ENCODE measurements around the gene AOX1.
"Not testable (repeated sequence)": the region's sequence is repeated elsewhere in the genome, so short reads cannot be mapped to it uniquely, and the experiment has no call there.

Gene AOX1

GRCh38 chr2:200603972-200604371, 18.2 kb downstream of the AOX1 start:
- DNase-seq = no peak

- DNase-seq = no peak
These were observed 18.9 kb downstream of the AOX1 start for GRCh38 chr2:200604571-200605255.

- DNase-seq = no peak
These were observed 22.7 kb downstream of the AOX1 start for GRCh38 chr2:200608341-200609027.

- DNase-seq = no peak
These were observed 23.3 kb downstream of the AOX1 start for GRCh38 chr2:200609028-200609614.

- DNase-seq = not testable (repeated sequence)
These were observed 24.4 kb downstream of the AOX1 start for GRCh38 chr2:200610217-200610616.

GRCh38 chr2:200613692-200614091, 27.9 kb downstream of the AOX1 start:
- no peak for DNase-seq

GRCh38 chr2:200614249-200614648, 28.4 kb downstream of the AOX1 start:
- no peak for DNase-seq

- DNase-seq = no peak
These were observed 29.4 kb downstream of the AOX1 start for GRCh38 chr2:200615247-200615646.

GRCh38 chr2:200616193-200616592, 30.4 kb downstream of the AOX1 start:
- DNase-seq = no peak

GRCh38 chr2:200616656-200617055, 30.8 kb downstream of the AOX1 start:
- DNase-seq = no peak

- DNase-seq = no peak
These were observed 31.6 kb downstream of the AOX1 start for GRCh38 chr2:200617156-200618053.

- no peak for DNase-seq
These were observed 32.2 kb downstream of the AOX1 start for GRCh38 chr2:200618054-200618419.

- DNase-seq = no peak
These were observed 32.8 kb downstream of the AOX1 start for GRCh38 chr2:200618590-200619021.

GRCh38 chr2:200619279-200619678, 33.5 kb downstream of the AOX1 start:
- DNase-seq = no peak

- no peak for DNase-seq
These were observed 35.0 kb downstream of the AOX1 start for GRCh38 chr2:200620606-200621390.

- no peak for DNase-seq
These were observed 36.3 kb downstream of the AOX1 start for GRCh38 chr2:200622106-200622505.

- no peak for DNase-seq
These were observed 38.2 kb downstream of the AOX1 start for GRCh38 chr2:200624026-200624425.

GRCh38 chr2:200624658-200625057, 38.8 kb downstream of the AOX1 start:
- no peak for DNase-seq

GRCh38 chr2:200625282-200625681, 39.5 kb downstream of the AOX1 start:
- DNase-seq = no peak

GRCh38 chr2:200625958-200626363, 40.1 kb downstream of the AOX1 start:
- no peak for DNase-seq

GRCh38 chr2:200627110-200627770, 41.4 kb downstream of the AOX1 start:
- DNase-seq = no peak

- not testable (repeated sequence) for DNase-seq
These were observed 42.6 kb downstream of the AOX1 start for GRCh38 chr2:200628461-200628860.
